Measurements from ENCODE around the gene ENTPD1.
"Not testable (repeated sequence)": the region's sequence is repeated elsewhere in the genome, so short reads cannot be mapped to it uniquely, and the experiment has no call there.

The ENTPD1 gene

DNA sequence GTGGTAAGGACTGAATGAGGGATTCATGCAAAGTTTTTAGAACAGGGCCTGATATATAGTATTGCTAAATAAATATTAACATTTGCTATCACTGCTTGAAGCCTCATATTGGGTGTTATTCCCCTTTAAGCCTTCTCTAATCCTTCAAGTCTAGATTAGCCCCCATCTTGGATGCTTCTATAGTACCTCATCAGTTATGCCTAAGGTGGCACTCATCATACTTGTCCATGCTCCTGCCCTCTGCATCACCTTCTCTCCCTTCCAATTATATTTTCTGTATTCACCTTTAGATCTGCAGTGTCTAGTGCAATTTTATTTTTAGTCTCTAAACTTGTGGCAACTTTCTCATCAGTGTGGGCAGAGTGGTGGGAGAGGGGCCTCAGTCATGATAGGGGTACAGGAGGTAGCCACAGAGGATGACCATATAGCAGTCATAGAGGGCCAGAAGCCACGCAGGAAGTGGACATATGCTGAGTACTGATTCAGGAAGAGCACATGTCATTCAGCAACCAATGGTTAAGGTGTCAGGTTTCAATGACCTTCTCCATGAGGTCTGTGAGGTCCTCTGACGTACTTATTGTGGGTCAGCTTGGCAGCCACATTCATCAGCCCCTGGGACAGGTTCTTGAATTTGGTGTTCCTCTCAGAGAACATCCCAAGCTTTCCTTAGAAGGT is 2.5 kb downstream of the ENTPD1 start:
- DNase-seq (ENCODE audit: low read depth in 2 of 3, low spot score in 1 of 3) = no peak

DNA sequence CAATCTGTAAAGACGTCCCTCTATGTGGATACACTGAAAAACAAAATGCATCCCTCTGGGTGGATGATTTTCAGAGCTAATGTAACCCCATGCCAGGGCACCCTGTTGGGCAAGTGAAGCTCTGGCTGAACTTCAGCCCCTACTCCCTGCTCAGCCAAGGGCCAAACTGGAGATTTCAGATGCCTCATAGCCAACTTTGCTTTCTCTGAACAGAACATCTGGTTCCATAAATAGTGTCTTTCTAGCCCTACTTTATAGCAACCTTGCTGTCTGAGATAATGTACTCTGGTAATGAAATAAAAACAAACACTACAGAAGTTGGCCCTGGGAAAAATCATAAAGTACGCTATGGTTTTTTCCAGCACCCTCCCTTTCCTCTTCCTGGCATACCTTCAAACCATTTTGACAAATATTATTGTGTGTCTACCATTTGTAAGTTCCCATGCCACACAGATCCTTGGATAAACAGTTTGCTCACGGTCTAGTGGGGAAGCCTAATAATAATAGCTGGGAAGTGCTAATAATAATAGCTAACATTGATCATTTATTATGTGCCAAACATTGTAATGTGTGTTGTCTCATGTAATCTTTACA is 3.4 kb downstream of the ENTPD1 start:
- no peak for DNase-seq (ENCODE audit: low read depth in 2 of 3, low spot score in 1 of 3)

DNA sequence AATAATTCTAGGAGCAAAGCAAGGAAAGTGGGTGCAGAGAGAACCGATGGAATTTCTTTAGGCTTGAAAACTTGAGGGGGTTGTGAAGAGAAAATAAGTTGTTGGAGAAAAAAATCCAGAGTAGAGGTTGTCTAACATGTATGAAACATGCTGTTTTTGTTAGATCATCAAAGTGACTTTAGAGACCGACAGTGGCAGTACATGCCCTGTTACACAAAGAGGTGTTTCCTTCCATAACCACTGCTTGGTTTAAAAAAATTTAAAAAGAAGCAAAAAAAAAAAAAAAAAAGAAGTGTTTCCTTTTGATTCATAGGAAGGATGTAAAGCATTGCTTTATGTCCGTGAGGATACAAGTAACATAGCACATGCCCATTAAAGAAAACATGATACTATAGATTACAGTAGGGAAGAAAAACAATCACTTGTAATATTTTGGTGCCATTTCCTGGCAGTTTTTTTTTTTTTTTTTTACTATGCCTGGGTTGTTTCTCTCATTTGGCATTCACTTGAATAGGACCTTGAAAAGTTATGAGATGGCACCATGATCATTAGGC is 6.1 kb downstream of the ENTPD1 start:
- no peak for DNase-seq (ENCODE audit: low read depth in 2 of 3, low spot score in 1 of 3)

DNA sequence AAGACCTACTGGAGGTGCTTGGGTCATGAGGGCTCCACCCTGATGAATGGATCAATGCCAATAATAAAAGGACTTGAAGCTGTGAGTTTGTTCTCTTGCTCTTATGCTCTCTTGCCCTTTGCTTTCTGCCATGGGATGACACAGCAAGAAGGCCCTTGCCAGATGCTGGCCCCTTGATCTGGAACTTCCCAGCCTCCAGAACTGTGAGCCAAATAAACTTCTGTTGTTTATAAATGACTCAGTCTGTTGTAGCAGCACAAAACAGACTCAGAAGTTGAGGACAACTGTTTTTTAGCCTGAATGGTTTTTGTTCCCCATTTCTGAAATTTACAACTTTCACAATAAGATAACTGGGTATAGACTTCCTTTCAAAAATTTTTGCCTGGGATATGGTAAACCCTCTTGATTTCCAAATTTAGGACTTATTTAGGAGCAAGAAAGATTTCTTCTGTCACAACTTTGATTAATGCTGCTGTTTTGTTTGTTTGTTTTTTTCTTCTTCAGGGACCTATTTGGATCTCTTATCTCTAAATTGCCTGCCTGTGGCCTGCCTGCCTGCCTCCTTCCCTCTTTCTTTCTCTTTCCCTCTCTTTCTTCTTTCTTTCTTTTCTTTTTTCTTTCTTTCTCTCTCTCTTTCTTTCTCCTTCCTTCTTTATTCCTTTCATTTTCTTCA is 12.1 kb downstream of the ENTPD1 start:
- DNase-seq (ENCODE audit: low read depth in 2 of 3, low spot score in 1 of 3) = no peak

DNA sequence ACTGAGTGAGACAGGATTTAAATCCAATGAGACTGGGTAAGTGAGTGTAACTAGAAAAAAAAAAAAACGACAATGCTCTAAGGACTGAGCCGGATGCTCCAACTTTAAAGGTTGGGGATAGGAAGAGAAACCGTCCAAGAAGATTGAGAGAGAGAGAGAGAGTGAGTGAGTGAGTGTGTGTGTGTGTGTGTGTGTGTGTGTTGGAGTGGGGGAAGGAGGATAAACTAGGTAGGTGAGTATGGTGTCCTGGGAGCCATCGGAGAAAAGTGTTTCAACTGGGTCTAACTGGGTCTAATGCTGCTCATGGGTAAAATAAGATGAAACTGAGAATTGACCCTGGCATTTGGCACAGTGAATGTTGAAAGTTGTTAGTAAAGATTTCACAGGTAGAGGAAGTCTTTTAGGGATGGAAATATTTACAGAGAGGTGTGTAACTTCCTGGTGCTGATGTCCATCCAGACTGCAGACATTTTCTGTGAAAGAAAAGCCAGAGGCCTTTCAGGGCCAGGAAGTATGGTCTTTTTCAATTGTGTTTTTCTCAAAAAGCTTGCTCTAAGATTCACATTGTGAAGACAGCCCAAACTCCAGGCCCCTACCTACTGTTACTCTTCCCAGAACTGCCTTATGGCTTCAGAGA is 14.2 kb downstream of the ENTPD1 start:
- DNase-seq (ENCODE audit: low read depth in 2 of 3, low spot score in 1 of 3) = no peak

DNA sequence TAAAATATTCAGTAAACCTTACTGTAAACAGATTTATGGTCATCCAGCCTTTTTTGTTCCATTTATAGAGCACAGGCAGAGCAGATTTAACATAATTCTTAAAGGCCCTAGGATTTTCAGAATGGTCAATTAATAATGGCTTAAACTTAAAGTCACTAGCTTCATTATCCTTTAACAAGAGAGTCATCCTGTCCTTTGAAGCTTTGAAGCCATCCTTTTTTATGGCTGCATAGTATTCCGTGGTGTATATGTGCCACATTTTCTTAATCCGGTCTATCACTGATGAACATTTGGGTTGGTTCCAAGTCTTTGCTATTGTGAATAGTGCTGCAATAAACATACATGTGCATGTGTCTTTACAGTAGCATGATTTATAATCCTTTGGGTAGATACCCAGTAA is 17.5 kb downstream of the ENTPD1 start:
- not testable (repeated sequence) for DNase-seq (ENCODE audit: low read depth in 2 of 3, low spot score in 1 of 3)

DNA sequence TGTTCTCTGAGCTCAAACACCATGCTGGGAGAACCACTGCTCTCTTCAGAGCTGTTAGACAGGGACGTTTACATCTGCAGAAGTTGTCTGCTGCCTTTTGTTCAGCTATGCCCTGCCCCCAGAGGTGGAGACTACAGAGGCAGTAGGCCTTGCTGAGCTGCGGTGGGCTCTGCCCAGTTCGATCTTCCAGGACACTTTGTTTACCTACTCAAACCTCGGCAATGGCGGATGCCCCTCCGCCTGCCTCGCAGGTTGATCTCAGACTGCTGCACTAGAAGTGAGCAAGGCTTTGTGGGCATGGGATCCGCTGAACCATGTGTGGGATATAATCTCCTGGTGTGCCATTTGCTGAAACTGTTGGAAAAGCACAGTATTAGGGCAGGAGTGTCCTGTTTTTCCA is 21.7 kb downstream of the ENTPD1 start:
- not testable (repeated sequence) for DNase-seq (ENCODE audit: low read depth in 2 of 3, low spot score in 1 of 3)

DNA sequence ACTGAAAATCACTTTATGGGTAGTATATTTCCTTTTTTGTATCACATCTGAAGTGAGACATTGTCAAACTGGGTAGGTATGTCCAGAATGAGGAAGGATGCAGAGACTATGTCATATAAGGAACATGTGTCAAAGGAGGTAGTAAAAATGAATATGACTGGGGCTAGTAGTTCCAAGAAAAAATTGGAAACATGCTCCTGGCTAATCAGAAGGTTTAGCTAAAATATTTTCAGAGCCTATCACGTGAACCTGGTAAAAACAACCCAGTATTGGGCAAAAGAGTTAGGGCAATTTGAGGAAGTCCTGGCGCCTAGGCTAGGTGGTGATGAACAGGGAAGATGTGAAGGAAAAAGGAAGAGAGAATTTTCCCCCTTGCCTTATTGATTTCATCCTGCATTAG is 26.4 kb downstream of the ENTPD1 start:
- no peak for DNase-seq (ENCODE audit: low read depth in 2 of 3, low spot score in 1 of 3)

DNA sequence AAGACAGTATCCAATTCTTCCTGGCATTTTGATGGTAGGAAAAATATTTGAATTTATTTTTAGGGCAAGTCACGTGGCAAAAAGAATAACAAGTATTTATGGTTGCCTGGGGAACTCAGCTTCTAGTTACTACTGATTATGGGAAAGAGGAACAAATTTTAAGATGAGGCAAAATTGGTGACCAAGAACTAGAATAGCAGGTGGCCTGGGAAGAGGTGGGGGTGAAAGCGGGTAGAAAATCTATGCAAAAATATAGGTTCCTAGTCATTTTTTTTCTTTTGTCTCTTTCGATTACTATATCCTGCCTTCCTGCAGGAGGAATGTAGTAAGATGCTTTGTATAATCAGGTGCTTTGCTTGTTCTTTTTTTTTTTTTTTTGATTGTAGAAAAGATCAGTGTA is 27.8 kb downstream of the ENTPD1 start:
- no peak for DNase-seq (ENCODE audit: low read depth in 2 of 3, low spot score in 1 of 3)

DNA sequence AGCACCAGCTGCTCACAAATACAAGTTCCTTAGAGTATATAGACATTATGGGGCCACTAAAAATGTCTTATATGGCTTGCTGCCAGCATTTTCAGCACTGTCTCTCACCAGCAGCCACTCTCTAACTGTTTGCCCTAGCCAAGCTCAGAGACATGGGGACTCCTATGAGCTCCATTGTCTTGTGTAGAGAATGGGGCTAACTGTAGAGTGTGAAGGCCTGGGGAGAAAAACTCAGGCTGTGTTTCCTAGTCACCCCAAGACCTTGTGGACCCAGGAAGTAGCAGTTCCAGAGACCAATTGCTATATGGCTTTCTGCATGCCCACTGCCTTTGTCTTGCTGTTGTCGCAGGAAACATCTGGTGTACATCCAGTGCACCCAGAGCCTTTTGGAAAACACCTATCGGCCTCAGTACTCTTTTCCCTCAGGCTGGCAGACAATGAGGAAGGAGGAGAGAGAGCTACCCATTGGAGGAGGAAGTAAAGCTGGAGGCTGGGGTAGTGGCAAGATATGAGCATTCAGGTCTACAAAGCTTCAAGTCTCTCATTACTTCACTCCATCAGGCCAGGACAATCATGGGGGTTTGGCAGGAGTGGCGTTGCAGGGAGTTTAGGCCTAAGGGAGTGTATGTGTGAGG is 28.4 kb downstream of the ENTPD1 start:
- DNase-seq (ENCODE audit: low read depth in 2 of 3, low spot score in 1 of 3) = no peak

DNA sequence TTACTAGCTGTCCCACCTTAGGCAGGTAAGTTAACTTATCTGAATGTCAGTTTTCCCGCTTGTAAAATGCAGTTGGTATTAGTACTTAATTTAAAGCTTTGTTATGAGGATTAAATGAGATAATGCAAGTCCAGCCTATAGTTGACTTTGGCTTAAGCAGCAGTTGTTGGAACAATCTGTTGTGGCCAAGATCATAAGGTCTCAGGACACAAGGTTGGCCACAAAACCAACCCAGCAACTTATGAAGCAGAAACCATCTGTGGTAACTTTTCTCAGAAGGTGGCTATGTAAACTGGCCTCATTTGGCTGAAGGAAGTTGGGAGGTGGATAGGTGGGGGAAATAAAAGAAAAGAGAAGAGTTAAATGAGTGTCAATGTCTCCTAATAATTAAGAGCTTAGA is 29.4 kb downstream of the ENTPD1 start:
- DNase-seq (ENCODE audit: low read depth in 2 of 3, low spot score in 1 of 3) = no peak

DNA sequence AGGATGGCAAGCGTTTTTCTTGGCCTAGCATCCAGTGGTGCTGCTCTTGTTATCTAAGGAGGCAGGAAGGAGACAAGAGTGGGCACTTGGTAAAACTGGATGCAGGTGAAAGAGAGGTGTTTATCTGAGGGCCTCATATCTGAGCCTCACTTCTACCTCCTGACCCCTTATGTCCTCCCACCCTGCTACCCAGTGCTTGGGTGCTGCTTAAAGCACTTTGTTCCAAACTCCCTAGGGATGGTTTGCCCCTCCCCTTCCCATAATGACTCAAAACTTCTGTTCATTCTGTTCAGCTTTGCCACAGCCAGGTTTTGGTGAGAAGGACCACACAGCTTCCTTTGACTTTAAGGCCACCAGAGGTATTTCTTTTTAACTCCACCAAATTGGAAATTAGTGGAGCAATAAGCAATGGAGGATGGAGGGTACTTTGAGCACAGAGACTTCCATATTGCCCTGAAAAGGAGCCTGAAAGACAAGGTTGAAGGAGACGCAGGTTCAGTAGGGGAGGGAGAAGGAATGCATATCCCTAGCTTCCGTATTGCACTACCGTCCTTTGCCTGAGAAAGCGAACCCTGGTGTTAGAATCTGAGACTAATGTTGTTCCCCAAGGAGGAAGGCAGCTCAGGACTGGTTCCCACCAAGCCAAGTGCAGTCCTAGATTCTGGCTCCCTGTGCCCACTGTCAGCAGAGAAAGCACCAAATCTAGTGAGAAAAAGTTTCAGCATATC is 30.1 kb downstream of the ENTPD1 start:
- no peak for DNase-seq (ENCODE audit: low read depth in 2 of 3, low spot score in 1 of 3)

DNA sequence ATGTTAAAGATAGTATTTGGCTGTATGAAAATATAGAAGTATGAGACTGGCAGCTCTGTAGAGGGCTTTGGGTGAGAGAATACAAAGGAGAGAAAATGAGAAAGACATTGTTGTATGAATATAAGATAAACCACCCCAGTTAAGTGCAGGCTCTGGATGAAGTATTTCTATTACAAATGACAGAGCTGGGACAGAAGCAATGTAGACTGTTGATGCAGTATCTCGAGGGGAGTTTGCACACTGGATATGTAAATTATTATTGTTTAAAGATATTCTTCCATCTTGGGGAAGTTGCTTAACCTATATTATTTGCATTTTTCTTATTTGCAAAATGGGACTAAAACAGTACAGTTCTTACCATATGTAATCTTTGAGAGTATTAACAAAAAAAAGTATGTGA is 31.5 kb downstream of the ENTPD1 start:
- no peak for DNase-seq (ENCODE audit: low read depth in 2 of 3, low spot score in 1 of 3)

DNA sequence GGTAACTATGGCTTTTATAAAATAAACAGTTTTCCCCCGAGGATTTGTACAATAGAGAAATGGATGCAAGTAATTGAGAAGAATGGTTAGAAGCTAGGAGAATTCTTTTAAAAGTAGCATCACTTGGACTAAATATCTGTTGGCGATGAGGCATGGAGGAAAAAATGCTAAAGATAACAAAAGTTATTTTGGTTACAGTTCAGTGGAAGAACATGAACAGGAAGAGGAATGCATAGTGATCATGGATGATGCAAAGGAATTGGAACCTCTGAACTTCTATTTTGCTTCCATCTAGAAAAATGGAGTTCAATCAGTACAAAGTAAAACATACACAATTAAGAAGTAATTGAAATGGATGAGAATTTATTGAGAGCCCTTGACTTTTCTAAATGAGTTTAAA is 32.9 kb downstream of the ENTPD1 start:
- no peak for DNase-seq (ENCODE audit: low read depth in 2 of 3, low spot score in 1 of 3)

DNA sequence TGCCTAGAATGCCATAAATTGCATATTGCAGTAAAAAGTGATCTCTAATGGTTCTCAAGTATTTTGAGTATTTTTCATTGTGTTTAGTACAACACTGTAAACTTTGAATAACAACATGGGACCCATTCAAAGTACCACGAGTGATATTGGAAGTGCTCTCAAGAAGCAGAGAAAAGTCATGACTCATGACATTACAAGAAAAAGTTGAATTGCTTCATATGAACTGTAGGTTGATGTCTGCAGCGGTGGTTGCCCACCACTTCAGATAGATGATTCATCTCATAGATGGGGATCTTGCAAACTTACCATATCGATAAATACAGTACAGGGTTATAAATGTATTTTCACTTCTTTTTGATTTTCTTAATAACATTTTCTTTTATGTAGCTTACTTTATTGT is 33.9 kb downstream of the ENTPD1 start:
- no peak for DNase-seq (ENCODE audit: low read depth in 2 of 3, low spot score in 1 of 3)

DNA sequence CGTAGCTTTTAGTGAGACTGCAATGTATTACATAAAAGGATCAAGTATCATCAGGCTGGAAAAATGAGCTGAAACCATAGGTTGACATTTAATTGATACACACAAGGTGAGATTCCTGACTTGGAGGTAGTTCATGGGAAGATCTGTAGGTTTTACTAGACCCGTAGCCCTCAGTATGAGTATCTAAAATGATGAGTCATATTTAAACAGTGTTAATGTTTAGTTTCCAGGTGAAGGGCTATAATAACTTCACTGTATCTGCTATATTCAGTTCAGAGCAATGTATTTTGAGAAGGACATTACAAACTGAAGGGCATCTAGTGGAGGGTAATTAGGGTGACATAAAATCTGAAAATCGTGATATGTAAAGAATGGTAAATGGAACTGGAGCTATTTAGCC is 35.0 kb downstream of the ENTPD1 start:
- no peak for DNase-seq (ENCODE audit: low read depth in 2 of 3, low spot score in 1 of 3)

DNA sequence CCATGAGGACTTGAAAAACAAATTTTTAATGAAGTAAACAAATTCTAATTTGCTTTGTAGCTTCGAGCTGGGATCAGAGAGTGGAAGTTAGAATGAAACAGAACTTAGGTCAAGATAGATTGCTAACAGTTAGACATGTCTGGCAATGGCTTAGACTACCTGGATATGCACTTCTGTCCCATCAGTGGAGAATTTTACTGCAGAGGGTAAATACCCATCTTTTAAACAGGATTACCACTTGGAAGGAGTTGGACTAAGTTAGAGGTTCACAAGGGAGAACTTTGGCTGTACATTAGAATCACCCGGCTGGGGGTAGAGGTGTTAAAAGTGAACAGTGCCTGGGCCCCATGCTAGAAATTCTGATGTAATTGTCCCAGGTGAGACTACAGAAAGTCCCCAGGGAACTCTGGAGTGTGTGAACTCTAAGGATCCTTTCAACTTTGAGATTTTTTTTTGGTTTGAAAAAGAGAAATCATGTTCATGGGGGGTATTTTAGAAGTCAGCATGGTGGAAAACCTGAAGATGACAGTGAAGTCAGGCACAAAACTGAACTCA is 35.5 kb downstream of the ENTPD1 start:
- no peak for DNase-seq (ENCODE audit: low read depth in 2 of 3, low spot score in 1 of 3)

DNA sequence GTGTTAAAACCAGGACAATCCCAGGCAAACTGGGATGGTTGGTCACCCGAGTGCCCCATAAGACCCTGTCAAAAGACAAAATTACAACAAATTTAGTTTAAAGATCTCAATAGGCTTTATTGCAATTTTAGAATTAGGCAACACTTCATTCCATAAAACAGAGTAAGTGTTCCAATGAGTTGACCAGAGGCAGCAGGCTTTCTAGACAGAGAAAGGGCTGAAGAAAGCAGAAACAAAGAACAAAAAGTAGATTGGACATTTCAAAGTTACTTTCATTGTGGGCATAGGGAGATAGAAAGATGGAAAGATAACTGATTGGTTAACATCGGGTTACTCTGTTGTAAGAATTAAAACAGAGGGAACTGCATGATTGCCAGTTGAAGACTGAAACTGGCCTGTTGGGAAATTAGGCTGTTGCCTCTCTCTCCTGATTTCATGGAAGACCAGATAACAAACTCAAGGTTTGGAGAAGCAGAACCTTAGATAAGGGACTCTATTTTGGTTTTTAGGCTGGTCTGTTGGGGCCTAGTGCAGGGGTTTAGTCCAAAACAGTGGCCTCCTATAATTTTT is 36.3 kb downstream of the ENTPD1 start:
- no peak for DNase-seq (ENCODE audit: low read depth in 2 of 3, low spot score in 1 of 3)

DNA sequence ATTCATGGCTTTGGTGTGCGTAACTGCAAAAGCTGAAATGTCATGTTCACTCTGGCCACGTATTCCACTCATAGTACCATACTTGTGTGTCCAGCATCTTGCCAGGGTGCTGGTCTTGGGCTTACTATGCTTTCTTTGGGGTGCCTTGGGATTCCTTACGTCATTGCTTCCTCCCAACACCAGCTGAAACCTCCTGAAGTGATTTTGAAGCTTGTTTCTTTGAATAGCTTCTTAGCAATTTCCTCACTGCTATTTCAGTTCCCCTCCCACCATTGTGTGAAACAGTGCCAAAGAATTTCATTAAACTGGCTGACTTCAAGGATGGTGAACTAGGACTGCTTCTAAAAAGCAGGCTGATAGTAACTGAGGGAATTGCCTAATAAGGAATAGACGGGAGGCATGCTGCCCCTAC is 36.9 kb downstream of the ENTPD1 start:
- no peak for DNase-seq (ENCODE audit: low read depth in 2 of 3, low spot score in 1 of 3)

DNA sequence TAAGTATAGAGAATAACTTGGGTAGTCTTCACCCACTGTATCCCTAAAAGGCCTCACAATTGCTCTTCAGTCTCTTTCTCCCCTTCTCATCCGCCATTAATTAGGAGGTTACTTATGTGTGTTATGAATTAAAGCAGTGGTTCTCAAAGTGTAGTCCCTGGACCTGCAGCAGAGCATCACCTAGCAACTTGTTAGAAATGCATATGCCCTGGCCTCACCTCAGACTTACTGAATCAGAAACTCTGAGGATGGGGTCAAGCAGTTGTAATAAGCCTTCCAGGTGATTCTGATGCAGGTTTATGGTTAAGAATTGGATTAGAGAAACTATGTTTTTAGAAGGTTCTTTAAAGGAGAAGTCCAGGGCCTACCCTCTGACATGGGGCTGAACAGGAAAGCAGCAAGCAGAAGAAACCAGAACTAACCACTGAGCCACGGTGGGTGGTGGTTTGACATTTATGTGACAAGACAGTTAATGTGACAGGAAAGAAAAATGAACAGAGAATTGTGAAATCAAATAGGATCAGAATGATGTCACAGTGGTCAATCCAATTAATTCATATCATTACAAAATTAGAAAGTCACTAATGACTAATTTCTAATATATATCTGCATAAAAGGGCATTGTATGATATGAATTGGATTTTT is 37.6 kb downstream of the ENTPD1 start:
- DNase-seq (ENCODE audit: low read depth in 2 of 3, low spot score in 1 of 3) = no peak

All from stimulated activated CD4-positive, alpha-beta T cell treated with anti-CD3 and anti-CD28 coated beads, Interleukin-12 subunit alpha, Interleukin-12 subunit beta, amount 100 ng/mL, for 48 hours (primary cell).